ENCODE results near the gene TNS3. TPM values are rescaled to one million over a fixed set of nuclear protein-coding genes. Genes with fewer than 3 reads are reported as not detected.

TNS3 gene
- total RNA-seq, 1 experiment from 2014 or later: 9.5 TPM

DNA sequence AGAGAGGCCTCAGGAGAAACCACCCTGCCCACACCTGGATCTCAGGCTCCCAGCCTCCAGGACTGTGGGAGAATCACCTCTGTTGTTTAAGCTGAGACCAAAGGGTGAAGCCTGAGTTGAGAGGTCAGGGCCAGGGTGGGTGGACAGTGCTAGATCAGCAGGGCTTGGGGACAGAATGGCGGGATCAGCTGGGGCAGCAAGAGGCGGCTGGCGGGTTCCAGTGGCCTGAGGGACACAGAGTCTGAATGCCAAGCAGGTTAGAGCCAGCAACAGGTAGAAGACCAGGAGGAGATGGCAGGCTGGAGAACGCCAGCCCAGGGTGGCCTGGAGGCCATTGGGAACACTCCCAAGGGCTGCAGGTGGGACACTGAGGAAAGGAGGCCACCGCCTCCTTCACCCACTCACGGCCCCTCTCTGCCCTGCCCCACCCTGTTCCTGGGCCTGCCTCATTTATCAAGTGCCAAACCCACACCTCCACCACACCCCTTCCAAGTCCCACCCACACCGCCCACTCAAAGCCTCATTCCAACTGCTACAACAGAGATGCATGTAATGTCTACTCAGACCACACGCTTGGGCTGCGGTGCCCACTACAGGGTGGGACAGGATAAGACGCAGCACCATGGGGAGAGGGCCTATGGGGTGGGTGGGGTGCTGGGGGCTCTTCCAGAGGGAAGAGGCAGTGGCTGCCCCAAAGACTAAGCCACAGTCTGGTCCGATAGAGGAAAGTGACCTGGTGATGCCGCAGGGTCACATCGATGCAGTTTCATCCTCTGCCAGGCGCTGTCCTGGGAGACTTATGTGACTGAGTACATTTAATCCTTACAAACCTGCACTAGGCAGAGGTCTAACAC, 173.9 kb downstream of the TNS3 start:
- Histone ChIP-seq H3K9me3 (ENCODE audit: control insufficient read depth, low read depth, low read length) (no peaks in the 10 kb centered on the region), H3K27ac (ENCODE audit: insufficient read length, low read depth, low read length) (no peak overlapping the region), H3K9ac (ENCODE audit: extremely low read depth, insufficient read length, low read length) (no peak overlapping the region), H2AK5ac (ENCODE audit: insufficient read length, low read length) (no peak overlapping the region), H3K79me2 (ENCODE audit: insufficient read depth, low read length) (no peaks in the 10 kb centered on the region), H2BK15ac (ENCODE audit: low read depth, low read length) (no peak overlapping the region), H3K56ac (ENCODE audit: insufficient read length, low read depth, low read length) (no peak overlapping the region), H4K5ac (ENCODE audit: insufficient read length, low read depth, low read length) (no peak overlapping the region), H2BK12ac (ENCODE audit: insufficient read length, low read depth, low read length) (no peak overlapping the region), H2BK120ac (ENCODE audit: low read depth, low read length, poor library complexity, severe bottlenecking) (no peak overlapping the region), H3K4ac (ENCODE audit: low read depth, low read length) (no peak overlapping the region), H3K23ac (ENCODE audit: insufficient read length, low read depth, low read length) (no peak overlapping the region), H3K23me2 (ENCODE audit: insufficient read length, low read depth, low read length, poor library complexity, severe bottlenecking) (no peaks in the 10 kb centered on the region), H2BK5ac (ENCODE audit: insufficient read length, low read length) (no peak overlapping the region), H2AFZ (ENCODE audit: low read length) (no peak overlapping the region), H4K20me1 (ENCODE audit: control insufficient read depth, insufficient read depth, insufficient read length) (no peaks in the 10 kb centered on the region), H2BK20ac (ENCODE audit: low read depth, low read length, poor library complexity, severe bottlenecking) (no peak overlapping the region), H3K18ac (ENCODE audit: insufficient read length, low read depth, low read length) (no peak overlapping the region), H4K91ac (ENCODE audit: insufficient read length, low read depth, low read length) (no peak overlapping the region), H3K14ac (ENCODE audit: insufficient read depth, low read length) (no peak overlapping the region), H3T11ph (ENCODE audit: low read length) (no peak overlapping the region), H3K4me1 (ENCODE audit: insufficient read depth, low read length) (no peaks in the 10 kb centered on the region), H4K8ac (replicated peaks; ENCODE audit: insufficient read length, low read depth, low read length) (no peak overlapping the region), H3K27me3 (ENCODE audit: insufficient read depth, low read length) (no peaks in the 10 kb centered on the region), H3K79me1 (ENCODE audit: insufficient read depth, low read depth, low read length, poor library complexity, severe bottlenecking) (no peaks in the 10 kb centered on the region), H3K4me2 (ENCODE audit: insufficient read depth, insufficient read length, low read length) (no peak overlapping the region)
- Mint-ChIP-seq H3K9me3 (no peaks in the 10 kb centered on the region), H3K4me1 (peaks cover 5 to 7% of the 10 kb centered on the region in 2 experiments), H3K27ac (0 out of 7 replicates have a peak overlapping the region, but pooled peaks of 1 of the 3 experiments have one; percentile 76), H3K27me3 (ENCODE audit: low read depth) (no peaks in the 10 kb centered on the region), H3K36me3 (ENCODE audit: insufficient read depth in 1 of 3, low read depth in 3 of 3) (peaks cover 0 to 7% (median 0%) of the 10 kb centered on the region in 3 experiments; a peak in 1 of 7 replicates), H3K4me3 (no peak overlapping the region)
- TF ChIP-seq, protein P1, sequence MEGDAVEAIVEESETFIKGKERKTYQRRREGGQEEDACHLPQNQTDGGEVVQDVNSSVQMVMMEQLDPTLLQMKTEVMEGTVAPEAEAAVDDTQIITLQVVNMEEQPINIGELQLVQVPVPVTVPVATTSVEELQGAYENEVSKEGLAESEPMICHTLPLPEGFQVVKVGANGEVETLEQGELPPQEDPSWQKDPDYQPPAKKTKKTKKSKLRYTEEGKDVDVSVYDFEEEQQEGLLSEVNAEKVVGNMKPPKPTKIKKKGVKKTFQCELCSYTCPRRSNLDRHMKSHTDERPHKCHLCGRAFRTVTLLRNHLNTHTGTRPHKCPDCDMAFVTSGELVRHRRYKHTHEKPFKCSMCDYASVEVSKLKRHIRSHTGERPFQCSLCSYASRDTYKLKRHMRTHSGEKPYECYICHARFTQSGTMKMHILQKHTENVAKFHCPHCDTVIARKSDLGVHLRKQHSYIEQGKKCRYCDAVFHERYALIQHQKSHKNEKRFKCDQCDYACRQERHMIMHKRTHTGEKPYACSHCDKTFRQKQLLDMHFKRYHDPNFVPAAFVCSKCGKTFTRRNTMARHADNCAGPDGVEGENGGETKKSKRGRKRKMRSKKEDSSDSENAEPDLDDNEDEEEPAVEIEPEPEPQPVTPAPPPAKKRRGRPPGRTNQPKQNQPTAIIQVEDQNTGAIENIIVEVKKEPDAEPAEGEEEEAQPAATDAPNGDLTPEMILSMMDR (conservative IDR thresholded peaks at IDR 0.05): no peak
- WGBS (ENCODE audit: extremely low coverage, insufficient read length, low lambda C conversion rate): no CpG with 5 or more reads among the region's 14 CpGs
- DNase-seq: no peak
